Lung microvascular endothelial cell (primary cell): ENCODE results near the gene GRIPAP1. TPM values are rescaled to one million over a fixed set of nuclear protein-coding genes. Genes with fewer than 3 reads are reported as not detected.

Source experiments
- DNase-seq, 2 donors: peaks; one replicate each; pipeline versions ENCODE4 v3.0.0 to v3.0.0-alpha.2; 2010; ENCODE audit warnings: low read depth in 2 of 2
- total RNA-seq: library from RNA; depleted of rRNA; stranded (reverse); fragments of >200 nt; gene quantifications from 2 replicates; pipeline ENCODE4 v1.2.1, GENCODE V29; 2014

GRIPAP1 gene, protein sequence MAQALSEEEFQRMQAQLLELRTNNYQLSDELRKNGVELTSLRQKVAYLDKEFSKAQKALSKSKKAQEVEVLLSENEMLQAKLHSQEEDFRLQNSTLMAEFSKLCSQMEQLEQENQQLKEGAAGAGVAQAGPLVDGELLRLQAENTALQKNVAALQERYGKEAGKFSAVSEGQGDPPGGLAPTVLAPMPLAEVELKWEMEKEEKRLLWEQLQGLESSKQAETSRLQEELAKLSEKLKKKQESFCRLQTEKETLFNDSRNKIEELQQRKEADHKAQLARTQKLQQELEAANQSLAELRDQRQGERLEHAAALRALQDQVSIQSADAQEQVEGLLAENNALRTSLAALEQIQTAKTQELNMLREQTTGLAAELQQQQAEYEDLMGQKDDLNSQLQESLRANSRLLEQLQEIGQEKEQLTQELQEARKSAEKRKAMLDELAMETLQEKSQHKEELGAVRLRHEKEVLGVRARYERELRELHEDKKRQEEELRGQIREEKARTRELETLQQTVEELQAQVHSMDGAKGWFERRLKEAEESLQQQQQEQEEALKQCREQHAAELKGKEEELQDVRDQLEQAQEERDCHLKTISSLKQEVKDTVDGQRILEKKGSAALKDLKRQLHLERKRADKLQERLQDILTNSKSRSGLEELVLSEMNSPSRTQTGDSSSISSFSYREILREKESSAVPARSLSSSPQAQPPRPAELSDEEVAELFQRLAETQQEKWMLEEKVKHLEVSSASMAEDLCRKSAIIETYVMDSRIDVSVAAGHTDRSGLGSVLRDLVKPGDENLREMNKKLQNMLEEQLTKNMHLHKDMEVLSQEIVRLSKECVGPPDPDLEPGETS
- 12.4 and 19.6 TPM in 2 replicates for total RNA-seq

DNA sequence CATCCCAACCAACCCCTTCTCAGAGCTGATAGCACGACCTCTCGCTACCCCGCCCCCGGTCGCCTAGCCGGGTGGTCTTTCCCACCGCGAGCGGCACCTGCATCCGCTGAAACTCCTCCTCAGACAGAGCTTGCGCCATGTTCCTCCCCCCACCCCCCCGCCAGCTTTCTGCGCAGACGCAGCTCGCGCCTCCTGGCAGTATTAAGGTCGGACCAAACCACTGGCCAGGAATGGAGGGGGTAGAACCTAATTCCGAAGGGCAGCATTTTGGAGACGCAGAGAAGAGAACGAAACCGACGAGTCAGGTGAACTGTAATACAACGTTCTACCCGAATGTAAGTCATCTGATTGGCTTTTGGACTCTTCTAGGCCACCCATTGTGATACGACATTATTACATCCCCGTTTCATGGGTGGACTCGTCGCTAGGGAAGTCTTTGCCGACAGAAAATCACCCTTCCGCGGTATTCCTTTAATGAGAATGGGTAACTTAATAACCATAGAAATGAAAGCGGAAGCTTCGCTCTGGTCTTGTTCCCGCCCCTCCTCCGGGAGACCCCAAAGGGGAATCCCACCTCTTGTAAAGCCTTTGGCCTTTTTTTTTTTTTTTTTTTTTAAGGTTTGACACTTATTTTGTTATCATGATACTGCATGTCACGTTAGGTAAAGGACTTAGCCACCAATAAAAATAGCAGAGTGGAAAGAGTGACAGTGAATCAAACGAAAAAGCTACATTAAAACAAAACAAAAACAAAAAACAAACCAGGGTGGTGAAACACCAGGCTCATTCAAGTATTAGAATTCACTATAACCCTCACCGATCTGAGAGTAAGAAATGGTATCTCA lies at the start of gene GRIPAP1:
TSS of gene GRIPAP1 (minus strand) at position 174 of the 845 bp plus-strand sequence. CDS start at position 139, 35 bp downstream.
- DNase-seq, result peak; percentile 90 to 94

GRCh38 chrX:49043987-49044281 lies 41.9 kb upstream of the GRIPAP1 start:
- DNase-seq, result no peak

DNA sequence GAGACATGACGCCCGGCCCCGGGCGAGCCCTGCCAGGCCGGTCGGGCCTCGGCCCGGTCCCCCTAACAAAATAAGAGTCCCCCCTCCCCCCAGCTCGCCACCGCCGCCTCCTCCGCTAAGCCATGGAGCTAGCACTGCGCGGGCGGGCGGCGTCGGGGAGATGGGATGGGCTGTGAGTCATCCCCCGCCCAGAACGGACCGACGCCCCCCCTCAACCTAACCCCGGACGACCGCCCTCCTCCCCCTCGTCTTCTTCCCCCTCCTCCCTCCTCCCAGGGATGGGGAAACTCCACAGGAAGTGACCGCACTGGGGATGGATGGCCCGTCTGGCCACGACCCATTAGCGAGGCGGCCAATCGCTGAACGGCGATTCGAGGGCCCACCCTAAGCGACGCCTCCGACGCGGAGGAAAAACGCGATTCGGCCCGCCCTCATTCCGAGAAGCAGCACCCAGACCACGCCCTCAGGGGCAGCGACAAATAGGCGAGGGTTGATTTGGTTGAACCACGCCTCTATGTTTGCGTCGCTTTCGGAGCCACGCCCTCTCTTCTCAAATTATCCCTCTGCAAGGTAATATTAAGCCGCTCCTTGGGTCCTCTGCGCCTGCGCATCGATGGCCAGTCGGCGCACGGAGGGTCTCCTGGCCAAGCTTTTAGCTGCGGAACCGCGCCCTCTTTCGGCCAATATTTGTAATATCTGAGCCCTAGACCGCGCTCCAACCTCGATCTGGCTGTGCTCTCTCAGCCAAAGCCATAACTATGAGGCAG lies 41.3 kb upstream of the GRIPAP1 start, which contains the start of gene TFE3:
TSS of gene TFE3 (minus strand) at position 138 of the 767 bp plus-strand sequence. CDS start at position 7, 131 bp downstream.
- peak; percentile 98 to 99 for DNase-seq

- no peak for DNase-seq
These were observed 40.6 kb upstream of the GRIPAP1 start for GRCh38 chrX:49042581-49043219.

DNA sequence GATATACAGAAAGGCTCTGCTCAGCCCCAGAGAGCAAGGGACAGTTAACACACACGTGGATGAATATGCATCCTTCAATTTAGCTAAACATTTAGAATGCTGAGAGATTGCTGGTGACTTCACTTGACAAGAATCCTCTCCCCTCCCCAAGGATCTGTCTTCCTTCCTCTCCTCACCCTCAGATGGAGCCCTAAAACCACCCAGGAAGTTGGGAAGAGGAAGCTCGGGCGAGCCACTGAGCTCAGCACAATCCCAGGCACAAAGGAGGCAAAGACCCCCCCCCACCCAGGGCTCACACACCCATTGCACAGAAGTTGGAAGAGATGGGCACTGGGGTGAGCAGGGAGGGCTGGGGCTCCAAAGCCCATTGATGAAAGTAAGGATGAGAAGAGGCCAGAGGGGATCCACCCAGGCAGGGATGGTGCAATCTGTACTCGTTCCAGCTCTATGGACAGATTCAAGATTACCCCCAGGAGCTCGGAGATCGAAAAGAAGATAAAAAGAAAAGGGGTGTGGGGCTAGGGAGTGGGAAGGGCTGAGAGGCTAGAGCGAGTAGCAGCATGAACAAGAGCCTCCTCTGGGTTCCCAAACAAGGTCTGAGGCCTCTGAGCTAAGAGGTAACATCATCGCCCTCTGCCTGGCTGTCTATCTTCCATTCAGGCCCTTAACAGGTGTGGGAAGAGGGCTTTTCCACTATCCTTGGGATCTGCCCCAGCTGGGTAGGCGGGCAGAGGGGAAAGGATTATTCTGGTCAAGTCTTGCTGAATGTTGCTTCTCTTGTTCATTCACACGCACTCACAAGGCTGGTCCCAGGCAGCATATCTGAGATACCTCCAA lies 39.9 kb upstream of the GRIPAP1 start:
- DNase-seq, result peak in 1 of 2 donors; percentile 28

DNA sequence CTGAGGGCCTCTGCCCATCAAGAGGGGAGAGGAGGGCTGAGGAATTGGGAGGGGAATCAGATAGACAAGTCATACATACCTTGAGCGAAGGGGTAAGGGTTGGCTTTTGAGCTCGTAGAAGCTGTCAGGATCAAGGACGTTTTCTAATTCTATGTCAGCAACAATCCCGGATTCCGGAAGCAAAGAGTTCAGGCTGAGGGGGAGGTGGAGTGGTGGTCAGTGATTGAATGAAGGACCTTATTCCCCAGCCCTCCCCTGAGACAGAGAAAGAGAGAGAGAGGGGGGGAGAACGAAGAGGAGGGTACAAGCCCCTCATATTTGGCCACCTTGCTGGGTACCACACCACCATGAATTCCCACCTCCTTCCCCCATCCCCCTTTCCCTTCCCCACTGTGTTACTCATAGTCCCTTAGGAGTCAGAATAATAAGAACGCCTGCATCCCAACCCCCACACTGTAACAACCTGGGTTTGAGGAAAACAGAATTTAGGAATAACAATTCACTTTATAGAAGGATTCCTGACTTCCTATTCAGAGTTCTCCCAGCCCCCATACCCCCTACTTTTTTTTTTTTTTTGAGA lies 38.4 kb upstream of the GRIPAP1 start:
- no peak for DNase-seq

- peak; percentile 64 to 86 for DNase-seq
These were observed 37.7 kb upstream of the GRIPAP1 start for GRCh38 chrX:49039598-49040375.

- DNase-seq, result no peak
These were observed 35.9 kb upstream of the GRIPAP1 start for GRCh38 chrX:49037883-49038475.

DNA sequence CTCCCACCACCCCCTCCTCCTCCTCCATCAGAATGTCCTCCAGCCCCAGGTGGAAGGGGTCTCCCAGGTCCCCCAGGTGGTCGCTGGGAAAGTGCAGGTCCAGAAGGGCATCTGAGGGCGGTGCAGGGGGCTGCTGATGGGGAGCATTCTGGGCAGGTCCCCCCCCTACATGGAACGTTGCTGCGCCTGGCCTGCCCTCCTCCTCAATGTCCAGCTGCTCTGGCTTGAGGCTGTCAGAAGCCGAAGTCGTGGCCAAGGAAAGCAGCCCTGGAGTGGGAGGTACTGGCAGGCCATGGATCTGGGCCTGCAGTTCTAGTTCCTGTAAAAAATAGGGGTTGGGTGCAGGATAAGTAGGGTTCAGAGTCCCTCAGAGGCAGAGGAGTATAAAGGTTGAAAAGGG lies 28.2 kb upstream of the GRIPAP1 start:
- no peak for DNase-seq

- no peak for DNase-seq
These were observed 27.8 kb upstream of the GRIPAP1 start for GRCh38 chrX:49029876-49030275.

DNA sequence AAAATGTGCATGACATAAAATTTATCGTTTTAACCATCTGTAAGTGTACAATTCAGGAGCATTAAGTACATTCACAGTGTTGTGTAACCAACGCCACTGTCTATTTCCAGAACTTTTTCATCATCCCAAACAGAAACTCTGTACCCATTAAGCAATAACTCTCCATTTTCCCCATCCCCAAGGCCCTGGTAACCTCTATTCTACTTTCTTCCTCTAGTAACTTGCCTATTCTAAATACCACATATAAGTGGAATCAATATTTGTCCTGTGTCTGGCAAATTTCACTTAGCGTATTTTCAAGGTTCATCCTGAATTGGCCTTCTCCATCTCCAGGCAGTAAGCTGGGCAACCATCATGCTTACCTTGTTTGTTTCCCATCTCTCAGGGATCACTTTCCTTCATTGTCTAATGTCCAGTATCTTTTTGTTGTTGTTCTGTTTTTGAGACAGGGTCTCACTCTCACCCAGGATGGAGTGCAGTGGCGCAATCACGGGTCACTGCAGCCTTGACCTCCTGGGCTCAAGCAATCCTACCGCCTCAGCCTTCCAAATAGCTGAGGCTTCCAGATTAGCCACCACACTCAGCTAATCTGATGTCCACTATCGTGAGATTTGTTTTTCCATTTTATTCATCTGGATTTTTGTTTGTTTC lies 17.7 kb upstream of the GRIPAP1 start:
- no peak for DNase-seq

DNA sequence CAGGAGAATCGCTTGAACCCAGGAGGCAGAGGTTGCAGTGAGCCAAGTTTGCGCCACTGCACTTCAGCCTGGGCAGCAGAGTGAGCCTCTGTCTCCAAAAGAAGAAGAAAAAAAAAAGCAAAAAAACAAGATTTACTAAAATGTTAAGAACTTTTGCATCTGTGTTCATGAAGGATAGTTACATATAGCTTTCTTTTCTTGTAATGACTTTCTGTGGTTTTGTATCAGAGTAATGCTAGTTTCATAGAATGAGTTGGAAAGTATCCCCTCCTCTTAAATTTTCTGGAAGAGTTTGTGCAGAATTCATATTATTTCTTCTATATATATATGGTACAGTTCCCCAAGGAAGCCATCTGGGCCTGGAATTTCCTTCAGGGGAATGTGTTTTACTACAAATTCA lies 17.0 kb upstream of the GRIPAP1 start:
- DNase-seq, result no peak

GRCh38 chrX:49003696-49004095 lies 1.6 kb upstream of the GRIPAP1 start:
- no peak for DNase-seq

- DNase-seq, result peak in 1 of 2 donors; percentile 65
These were observed 458 bp downstream of the GRIPAP1 start for GRCh38 chrX:49001521-49002090.

DNA sequence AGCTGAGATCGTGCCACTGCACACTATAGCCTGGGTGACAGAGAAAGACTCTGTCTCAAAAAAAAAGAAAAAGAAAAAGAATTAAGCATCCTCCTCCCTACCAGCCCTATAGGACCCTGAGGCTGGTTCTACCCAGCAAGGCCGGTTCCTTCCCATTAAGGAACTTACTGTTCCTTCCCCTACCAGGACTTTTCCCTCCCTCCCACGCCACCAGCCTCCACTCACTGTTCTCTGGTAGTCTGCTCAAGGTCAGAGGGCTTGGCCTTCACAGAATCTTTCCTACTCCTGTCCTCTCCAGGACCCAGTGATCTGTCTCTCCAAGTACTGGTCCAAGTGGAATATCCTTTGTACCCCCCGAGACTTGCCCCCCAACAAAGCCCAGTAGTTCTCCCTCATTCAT lies 1.4 kb downstream of the GRIPAP1 start:
- DNase-seq, result no peak

DNA sequence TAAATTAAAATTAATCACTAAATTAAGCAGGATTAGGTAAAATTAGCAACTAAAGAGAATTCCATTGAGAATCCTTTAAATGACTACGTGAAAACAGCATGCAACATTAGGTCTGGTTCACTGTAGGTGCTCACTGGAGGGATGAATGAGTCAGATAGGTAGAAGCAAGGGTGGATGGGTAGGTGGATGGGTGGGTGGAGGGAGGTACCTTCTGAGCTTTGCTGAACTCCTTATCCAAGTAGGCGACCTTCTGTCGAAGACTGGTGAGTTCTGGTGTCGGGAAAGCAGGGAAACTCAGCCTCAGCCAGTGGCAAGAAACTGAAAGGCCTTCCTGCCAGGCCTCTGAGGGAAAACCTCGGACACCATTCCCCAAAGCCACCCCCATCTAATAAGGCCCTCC lies 3.0 kb downstream of the GRIPAP1 start:
- no peak for DNase-seq

- no peak for DNase-seq
These were observed 3.7 kb downstream of the GRIPAP1 start for GRCh38 chrX:48998391-48998790.
